HG03571 (cell line): ENCODE measurements around the gene ANKRD44.
"Not testable (repeated sequence)": the region's sequence is repeated elsewhere in the genome, so short reads cannot be mapped to it uniquely, and the experiment has no call there.

Experiments used
- ATAC-seq: cut with Tn5 transposase; IDR thresholded peaks from one replicate; pipeline ENCODE4 v1.9.1; 2021; ENCODE audit not compliant: unreplicated experiment

ANKRD44 gene

GRCh38 chr2:197294260-197294659, 16.3 kb downstream of the ANKRD44 start:
- peak; percentile 44 for ATAC-seq

- no peak for ATAC-seq
Measured at GRCh38 chr2:197293252-197294007, 17.1 kb downstream of the ANKRD44 start.

GRCh38 chr2:197292619-197293018, 18.0 kb downstream of the ANKRD44 start:
- peak; percentile 34 for ATAC-seq

- ATAC-seq: not testable (repeated sequence)
Measured at GRCh38 chr2:197287596-197287932, 23.0 kb downstream of the ANKRD44 start.

- peak; percentile 70 for ATAC-seq
Measured at GRCh38 chr2:197286805-197287595, 23.6 kb downstream of the ANKRD44 start.

- no peak for ATAC-seq
Measured at GRCh38 chr2:197285361-197285760, 25.2 kb downstream of the ANKRD44 start.

DNA sequence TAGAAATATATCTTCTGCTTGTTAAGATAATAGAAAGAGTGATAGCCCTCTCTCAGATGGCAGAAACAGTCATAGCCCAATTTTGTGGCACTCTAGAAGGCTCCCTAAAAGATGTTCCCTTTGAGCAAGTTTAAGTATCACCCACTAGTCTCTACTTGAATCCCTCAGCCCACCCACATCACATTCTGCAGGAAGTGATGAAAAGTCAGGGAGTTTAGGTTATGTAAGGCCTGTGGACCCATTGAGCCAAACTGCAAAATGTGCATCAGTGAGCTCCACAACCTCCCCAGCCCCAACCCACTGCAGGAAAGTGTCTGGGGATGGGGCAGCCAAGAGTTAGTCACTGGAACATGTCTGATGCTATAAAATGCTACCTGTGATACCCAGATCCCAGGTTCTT, 25.6 kb downstream of the ANKRD44 start:
- no peak for ATAC-seq

- ATAC-seq: no peak
Measured at GRCh38 chr2:197281421-197281820, 29.2 kb downstream of the ANKRD44 start.

DNA sequence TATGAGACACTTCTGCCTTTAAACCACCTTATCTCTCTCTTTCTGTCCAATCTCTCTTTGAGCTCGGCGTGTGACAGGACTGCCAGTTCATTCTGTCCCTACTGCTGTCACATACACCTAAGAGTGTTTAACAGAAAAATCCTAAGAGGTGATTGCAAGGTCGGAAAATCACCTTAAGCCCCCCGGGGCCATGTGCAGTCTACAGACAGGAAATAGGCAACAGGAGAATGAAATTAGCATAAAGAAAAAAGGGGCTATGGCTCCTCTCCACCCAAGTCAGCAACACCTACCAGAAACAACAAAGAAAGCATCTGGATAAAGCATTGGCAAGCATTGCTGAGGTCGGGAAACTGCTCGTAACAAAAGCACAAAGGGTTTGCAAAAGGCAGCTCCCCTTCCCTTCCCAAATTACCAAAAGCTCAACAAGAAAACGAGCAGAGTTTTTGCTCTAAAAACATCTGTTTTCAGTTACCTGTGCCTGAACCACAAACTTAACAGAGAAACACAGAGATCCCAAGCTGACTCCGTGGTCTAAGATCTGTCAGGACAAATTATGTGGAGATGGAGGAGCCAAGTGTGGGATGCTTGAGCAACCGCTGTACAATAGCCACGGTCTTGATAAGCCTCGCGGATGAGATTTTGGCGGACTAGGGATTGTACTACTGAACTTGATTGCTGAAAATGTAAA, 30.4 kb downstream of the ANKRD44 start:
- ATAC-seq: peak; percentile 60

GRCh38 chr2:197278799-197279763, 31.5 kb downstream of the ANKRD44 start:
- ATAC-seq: no peak

DNA sequence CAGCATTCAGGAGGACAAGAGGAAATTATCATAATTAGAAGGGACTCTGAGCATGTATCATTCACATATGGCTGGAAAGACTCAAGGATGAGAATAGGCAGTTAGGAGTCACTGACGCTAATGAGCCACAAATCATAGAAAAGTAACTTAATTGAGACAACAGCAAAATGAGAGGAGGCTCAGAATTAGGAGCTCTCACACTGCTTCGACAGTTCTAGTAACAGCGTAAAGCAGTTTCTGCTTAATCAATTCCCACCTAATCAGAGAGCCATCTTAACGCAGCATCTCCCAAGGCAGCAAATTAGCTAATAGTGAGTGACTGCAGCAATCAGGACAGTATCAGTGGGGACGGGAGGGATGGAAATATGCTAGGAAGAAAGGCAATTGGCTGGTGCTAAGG, 32.8 kb downstream of the ANKRD44 start:
- ATAC-seq: no peak

DNA sequence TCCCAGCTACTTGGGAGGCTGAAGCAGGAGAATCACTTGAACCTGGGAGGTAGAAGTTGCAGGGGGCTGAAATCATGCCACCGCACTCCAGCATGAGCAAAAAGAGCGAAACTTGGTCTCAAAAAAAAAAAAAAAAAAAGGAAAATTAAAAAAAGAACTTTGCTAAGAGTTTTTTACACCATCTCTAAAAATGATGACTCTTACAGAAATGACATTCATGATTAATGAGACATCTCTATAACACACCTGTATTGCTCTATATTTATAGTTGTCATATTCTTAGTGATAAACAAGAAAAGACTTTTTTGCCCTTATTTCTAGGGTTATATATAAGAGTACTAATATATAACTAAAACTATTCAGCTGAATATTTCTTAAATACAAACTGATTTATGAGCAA, 34.4 kb downstream of the ANKRD44 start:
- no peak for ATAC-seq

DNA sequence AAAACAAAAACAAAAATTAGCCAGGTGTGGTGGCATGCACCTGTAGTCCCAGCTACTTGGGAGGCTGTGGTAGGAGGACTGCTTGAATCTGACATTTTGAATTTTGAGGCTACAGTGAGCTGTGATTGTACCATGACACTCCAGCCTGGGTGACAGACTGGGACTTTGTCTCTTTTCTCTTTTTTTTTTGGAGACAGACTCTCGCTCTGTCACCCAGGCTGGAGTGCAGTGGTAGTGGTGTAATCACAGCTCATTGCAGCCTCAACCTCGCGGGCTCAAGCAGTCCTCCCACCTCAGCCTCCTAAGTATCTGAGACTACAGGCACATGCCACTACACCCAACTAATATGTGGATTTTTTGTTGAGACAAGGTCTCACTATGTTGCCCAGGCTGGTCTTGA, 35.6 kb downstream of the ANKRD44 start:
- ATAC-seq: no peak

DNA sequence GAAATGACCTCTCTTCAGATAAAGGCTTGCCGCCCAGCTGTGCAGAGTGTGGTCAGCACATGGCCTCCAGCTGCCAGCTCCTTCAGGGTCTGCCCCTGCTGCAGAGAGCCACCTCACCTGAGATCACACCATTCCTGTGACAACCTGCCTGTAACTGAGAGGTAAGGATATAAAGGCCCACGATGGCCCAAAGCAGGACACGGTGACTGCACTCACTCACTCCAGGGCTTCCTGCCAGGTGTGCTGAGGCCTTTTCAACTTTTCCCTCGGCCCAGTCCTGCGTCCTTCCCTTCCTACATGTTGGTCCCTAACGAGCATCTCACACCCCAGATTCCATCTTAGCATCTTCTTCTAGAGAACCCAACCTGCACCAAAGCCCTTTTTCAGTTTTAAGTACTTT, 36.2 kb downstream of the ANKRD44 start:
- ATAC-seq: no peak

DNA sequence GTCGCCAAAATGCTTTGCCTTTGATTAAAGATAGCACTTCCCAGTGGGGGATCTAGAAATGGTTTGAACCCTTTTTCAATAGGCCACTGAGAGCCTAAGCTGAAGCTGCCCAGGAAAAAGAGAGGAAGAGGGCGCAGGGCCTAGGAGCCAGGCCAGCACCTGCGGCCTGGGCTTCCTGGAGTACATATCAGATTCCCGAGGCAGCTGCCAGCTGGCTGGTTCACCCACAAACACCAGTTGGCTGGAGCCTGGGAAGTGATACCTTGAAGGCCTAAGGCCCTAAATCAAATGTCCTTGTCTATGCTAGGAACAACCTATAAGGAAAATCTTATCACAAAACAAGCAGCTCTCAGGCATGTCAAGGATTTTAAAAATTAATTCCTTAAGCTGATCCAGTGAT, 37.1 kb downstream of the ANKRD44 start:
- ATAC-seq: no peak

- no peak for ATAC-seq
Measured at GRCh38 chr2:197270601-197271000, 40.0 kb downstream of the ANKRD44 start.

- no peak for ATAC-seq
Measured at GRCh38 chr2:197269815-197270214, 40.8 kb downstream of the ANKRD44 start.

DNA sequence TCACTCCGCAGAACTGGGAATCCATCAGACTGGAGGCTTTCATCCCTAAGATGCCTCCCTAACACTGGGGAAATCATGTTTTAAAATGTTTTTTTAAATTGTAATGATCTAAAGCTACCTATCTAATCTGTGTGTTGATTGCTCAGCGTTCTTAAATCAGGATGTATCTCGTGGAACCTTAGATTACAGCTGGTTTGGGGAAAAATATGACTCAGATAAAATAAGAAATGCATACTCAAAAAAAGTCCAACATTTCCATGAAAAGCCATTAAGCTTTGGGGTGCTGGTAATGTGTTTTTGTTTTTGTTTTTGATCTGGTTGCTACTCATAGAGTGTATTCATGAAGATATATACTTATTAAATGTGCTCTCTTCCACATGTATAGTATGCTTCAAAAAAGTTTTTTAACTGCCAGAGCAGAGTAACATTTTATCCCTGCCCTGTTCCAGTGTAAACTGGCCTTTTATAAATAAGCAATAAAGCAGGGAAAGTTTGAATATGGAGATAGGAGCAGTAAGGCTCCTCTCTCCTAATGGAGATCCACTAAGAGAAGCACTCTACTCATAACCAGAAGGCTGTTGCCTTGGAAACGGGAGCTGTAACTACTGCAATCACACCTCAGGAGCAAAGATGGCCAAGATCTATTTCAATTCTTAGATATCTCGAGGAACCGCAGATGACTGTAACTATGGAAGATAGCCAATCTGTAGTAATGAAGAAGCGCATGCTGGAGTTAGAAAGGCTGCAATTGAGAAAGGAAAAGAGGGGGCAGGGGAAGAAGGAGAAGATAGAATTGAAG, 41.6 kb downstream of the ANKRD44 start:
- no peak for ATAC-seq

DNA sequence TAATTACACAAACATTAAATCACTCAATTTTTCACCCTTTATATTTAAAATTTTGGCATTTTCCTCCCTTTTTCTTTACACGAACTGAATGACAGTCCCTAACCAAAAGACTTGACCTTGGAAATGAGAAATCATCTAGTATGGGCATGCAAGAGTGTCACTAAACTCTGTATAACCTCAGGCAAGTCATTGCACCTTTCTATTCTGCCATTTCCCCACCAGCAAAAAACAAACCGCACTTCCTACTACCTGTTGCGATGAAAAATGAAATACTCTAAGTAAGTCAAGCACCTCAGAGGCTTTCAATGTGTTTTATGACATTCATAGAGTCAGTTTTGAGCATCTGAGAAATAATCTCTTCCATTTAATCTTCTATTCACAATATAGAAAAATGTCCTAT, 44.1 kb downstream of the ANKRD44 start:
- no peak for ATAC-seq

GRCh38 chr2:197265924-197266323, 44.7 kb downstream of the ANKRD44 start:
- no peak for ATAC-seq
